ENCODE results near the gene ATP2B1.

The ATP2B1 gene

GRCh38 chr12:89693639-89694202 is 14.9 kb downstream of the ATP2B1 start:
- TF ChIP-seq, protein P1, sequence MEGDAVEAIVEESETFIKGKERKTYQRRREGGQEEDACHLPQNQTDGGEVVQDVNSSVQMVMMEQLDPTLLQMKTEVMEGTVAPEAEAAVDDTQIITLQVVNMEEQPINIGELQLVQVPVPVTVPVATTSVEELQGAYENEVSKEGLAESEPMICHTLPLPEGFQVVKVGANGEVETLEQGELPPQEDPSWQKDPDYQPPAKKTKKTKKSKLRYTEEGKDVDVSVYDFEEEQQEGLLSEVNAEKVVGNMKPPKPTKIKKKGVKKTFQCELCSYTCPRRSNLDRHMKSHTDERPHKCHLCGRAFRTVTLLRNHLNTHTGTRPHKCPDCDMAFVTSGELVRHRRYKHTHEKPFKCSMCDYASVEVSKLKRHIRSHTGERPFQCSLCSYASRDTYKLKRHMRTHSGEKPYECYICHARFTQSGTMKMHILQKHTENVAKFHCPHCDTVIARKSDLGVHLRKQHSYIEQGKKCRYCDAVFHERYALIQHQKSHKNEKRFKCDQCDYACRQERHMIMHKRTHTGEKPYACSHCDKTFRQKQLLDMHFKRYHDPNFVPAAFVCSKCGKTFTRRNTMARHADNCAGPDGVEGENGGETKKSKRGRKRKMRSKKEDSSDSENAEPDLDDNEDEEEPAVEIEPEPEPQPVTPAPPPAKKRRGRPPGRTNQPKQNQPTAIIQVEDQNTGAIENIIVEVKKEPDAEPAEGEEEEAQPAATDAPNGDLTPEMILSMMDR (IDR thresholded peaks at IDR 0.05; ENCODE audit: low read length, missing control alignments) = no peak
- no peak for DNase-seq (ENCODE audit: low read depth)
- no peak overlapping the region for H3K4me3 ChIP-seq (replicated peaks; ENCODE audit: low read depth, low read length)

- no peak overlapping the region for H3K4me3 ChIP-seq (replicated peaks; ENCODE audit: low read depth, low read length)
- TF ChIP-seq, protein P1 (IDR thresholded peaks at IDR 0.05; ENCODE audit: low read length, missing control alignments) = no peak
- no peak for DNase-seq (ENCODE audit: low read depth)
Observed at GRCh38 chr12:89692439-89692838, 16.2 kb downstream of the ATP2B1 start.

GRCh38 chr12:89691659-89692058 is 17.0 kb downstream of the ATP2B1 start:
- TF ChIP-seq, protein P1 (IDR thresholded peaks at IDR 0.05; ENCODE audit: low read length, missing control alignments) = no peak
- no peak for DNase-seq (ENCODE audit: low read depth)
- H3K4me3 ChIP-seq (replicated peaks; ENCODE audit: low read depth, low read length) = no peak overlapping the region

- TF ChIP-seq, protein P1 (IDR thresholded peaks at IDR 0.05; ENCODE audit: low read length, missing control alignments) = no peak
- DNase-seq (ENCODE audit: low read depth) = no peak
- H3K4me3 ChIP-seq (replicated peaks; ENCODE audit: low read depth, low read length) = no peak overlapping the region
Observed at GRCh38 chr12:89690925-89691324, 17.7 kb downstream of the ATP2B1 start.

DNA sequence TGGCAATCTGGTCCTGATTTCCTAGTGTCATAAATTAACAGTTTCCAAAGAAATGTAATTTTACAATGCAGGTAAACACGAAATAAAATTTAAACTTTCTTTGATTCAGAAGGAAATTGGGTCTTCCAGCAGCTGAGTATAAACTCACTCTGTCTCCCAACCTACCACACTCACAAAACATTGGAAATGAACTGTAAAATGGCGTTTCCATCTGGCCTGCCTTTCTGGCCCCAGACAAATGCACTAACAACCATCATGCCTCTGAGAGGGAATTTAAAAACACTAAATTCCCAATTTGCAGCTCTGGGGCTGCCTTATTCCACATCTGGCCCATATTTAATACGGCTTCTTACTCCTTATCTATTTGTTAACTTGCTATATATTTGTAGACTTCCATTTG is 19.3 kb downstream of the ATP2B1 start:
- TF ChIP-seq, protein P1 (IDR thresholded peaks at IDR 0.05; ENCODE audit: low read length, missing control alignments) = no peak
- no peak overlapping the region for H3K4me3 ChIP-seq (replicated peaks; ENCODE audit: low read depth, low read length)
- DNase-seq (ENCODE audit: low read depth) = no peak

GRCh38 chr12:89686311-89686710 is 22.3 kb downstream of the ATP2B1 start:
- no peak for DNase-seq (ENCODE audit: low read depth)
- H3K4me3 ChIP-seq (replicated peaks; ENCODE audit: low read depth, low read length) = no peak overlapping the region
- TF ChIP-seq, protein P1 (IDR thresholded peaks at IDR 0.05; ENCODE audit: low read length, missing control alignments) = no peak

GRCh38 chr12:89685363-89685972 is 23.2 kb downstream of the ATP2B1 start:
- no peak overlapping the region for H3K4me3 ChIP-seq (replicated peaks; ENCODE audit: low read depth, low read length)
- TF ChIP-seq, protein P1 (IDR thresholded peaks at IDR 0.05; ENCODE audit: low read length, missing control alignments) = no peak
- no peak for DNase-seq (ENCODE audit: low read depth)
